ENCODE data around the gene DOCK1. TPM values are rescaled to one million over a fixed set of nuclear protein-coding genes. Genes with fewer than 3 reads are reported as not detected.

Gene DOCK1
- total RNA-seq, 2 experiments from 2014 or later: 0.75 to 0.81 TPM

- no peak overlapping the region for H3K4me3 Mint-ChIP-seq
- no peaks in the 10 kb centered on the region for H3K9me3 Mint-ChIP-seq (ENCODE audit: low read depth)
- H3K27ac Mint-ChIP-seq: no peak overlapping the region
- CTCF ChIA-PET: no interaction called here
- H3K36me3 Mint-ChIP-seq (ENCODE audit: low read depth): no peaks in the 10 kb centered on the region
- no peaks in the 10 kb centered on the region for H3K27me3 Mint-ChIP-seq
- intact Hi-C loops (cut with DNase I, micrococcal nuclease): no loop called here
- POLR2A ChIA-PET: no interaction called here
- H3K4me1 Mint-ChIP-seq: peaks cover 4% of the 10 kb centered on the region
- ATAC-seq (no peak), DNase-seq (no peak)
Observed at GRCh38 chr10:126959906-126960685, 54.9 kb downstream of the DOCK1 start.

DNA sequence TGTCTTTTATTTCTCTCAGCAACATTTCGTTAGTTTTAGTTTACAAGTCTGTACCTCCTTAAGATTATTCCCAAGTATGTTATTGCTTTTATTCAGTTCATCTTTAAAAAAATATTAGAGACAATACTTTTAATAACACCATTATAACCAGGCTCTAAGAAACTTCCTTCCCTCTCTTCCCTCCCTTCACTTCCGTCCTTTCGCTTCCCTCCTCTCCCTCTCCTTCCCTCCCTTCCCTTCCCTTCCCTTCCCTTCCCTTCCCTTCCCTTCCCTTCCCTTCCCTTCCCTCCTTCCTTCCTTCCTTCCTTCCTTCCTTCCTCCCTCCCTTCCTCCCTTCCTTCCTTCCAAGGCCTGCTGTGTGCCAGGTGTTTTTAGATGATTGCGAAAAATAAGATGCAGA lies 58.1 kb downstream of the DOCK1 start:
- Mint-ChIP-seq H3K4me3 (no peak overlapping the region), H3K4me1 (peaks cover 4% of the 10 kb centered on the region), H3K36me3 (ENCODE audit: low read depth) (no peaks in the 10 kb centered on the region), H3K27me3 (no peaks in the 10 kb centered on the region), H3K27ac (no peak overlapping the region), H3K9me3 (ENCODE audit: low read depth) (no peaks in the 10 kb centered on the region)
- intact Hi-C loops (cut with DNase I, micrococcal nuclease): no loop called here
- POLR2A ChIA-PET: no interaction called here
- DNase-seq (no peak), ATAC-seq (no peak)
- CTCF ChIA-PET: no interaction called here

GRCh38 chr10:126964190-126964589 lies 59.0 kb downstream of the DOCK1 start:
- intact Hi-C loops (cut with DNase I, micrococcal nuclease): no loop called here
- DNase-seq (no peak), ATAC-seq (no peak)
- H3K9me3 Mint-ChIP-seq (ENCODE audit: low read depth): no peaks in the 10 kb centered on the region
- CTCF ChIA-PET: no interaction called here
- H3K4me3 Mint-ChIP-seq: no peak overlapping the region
- H3K27ac Mint-ChIP-seq: no peak overlapping the region
- no peaks in the 10 kb centered on the region for H3K27me3 Mint-ChIP-seq
- POLR2A ChIA-PET: no interaction called here
- H3K4me1 Mint-ChIP-seq: peaks cover 4% of the 10 kb centered on the region
- H3K36me3 Mint-ChIP-seq (ENCODE audit: low read depth): no peaks in the 10 kb centered on the region

DNA sequence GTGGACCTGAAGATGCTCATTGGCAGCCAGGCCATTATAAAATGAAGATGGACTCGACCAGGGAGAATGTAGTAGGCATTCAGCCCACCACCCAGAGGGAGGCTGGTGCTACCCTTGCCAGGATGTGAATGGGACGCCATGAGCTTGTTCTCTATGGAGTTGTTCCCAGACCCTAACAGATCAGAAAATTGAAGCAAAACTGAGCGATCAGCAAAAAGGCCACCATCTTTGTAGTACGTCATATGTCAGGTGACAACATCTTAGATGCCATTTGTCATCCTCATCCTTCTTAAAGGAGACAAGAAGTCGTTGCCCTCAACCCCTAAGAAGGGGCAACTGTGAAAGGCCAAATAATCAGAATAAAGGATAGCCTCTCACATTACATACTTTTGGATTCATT lies 61.7 kb downstream of the DOCK1 start:
- intact Hi-C loops (cut with DNase I, micrococcal nuclease): no loop called here
- CTCF ChIA-PET: no interaction called here
- Mint-ChIP-seq H3K27me3 (no peaks in the 10 kb centered on the region), H3K27ac (no peak overlapping the region), H3K4me1 (no peaks in the 10 kb centered on the region), H3K4me3 (no peak overlapping the region), H3K9me3 (ENCODE audit: low read depth) (no peaks in the 10 kb centered on the region), H3K36me3 (ENCODE audit: low read depth) (no peaks in the 10 kb centered on the region)
- DNase-seq (no peak), ATAC-seq (no peak)
- POLR2A ChIA-PET: no interaction called here

- DNase-seq: no peak
- ATAC-seq: no peak
- CTCF ChIA-PET: no interaction called here
- Mint-ChIP-seq H3K27ac (no peak overlapping the region), H3K36me3 (ENCODE audit: low read depth) (no peaks in the 10 kb centered on the region), H3K27me3 (no peaks in the 10 kb centered on the region), H3K9me3 (ENCODE audit: low read depth) (no peaks in the 10 kb centered on the region), H3K4me1 (no peaks in the 10 kb centered on the region), H3K4me3 (no peak overlapping the region)
- intact Hi-C loops (cut with DNase I, micrococcal nuclease): no loop called here
- POLR2A ChIA-PET: no interaction called here
Observed at GRCh38 chr10:126969310-126969709, 64.1 kb downstream of the DOCK1 start.

GRCh38 chr10:126972635-126973414 lies 67.6 kb downstream of the DOCK1 start:
- ATAC-seq: no peak
- Mint-ChIP-seq H3K4me1 (no peaks in the 10 kb centered on the region), H3K9me3 (ENCODE audit: low read depth) (no peaks in the 10 kb centered on the region), H3K27me3 (no peaks in the 10 kb centered on the region), H3K36me3 (ENCODE audit: low read depth) (no peaks in the 10 kb centered on the region), H3K4me3 (no peak overlapping the region), H3K27ac (no peak overlapping the region)
- intact Hi-C loops (cut with DNase I, micrococcal nuclease): no loop called here
- CTCF ChIA-PET: no interaction called here
- no peak for DNase-seq
- POLR2A ChIA-PET: no interaction called here

DNA sequence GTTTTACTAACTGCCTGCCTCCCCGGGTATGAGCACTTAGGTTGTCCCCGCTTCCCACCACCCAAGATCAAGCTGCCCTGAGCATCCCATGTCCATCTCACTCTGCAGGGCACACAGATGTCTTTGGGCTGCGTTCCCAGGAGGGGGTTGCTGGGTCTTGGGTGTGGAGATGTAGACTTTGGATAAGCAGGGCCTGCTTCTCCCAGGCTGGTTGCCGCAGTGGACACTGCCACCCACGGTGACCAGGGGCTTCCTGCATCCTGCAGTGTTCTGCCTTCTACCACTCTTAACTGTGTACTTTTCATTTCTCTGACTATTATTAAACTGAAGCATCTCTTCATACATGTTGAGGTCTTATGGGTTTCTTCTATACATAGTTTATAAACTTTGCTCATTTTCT lies 70.0 kb downstream of the DOCK1 start:
- no peaks in the 10 kb centered on the region for H3K36me3 Mint-ChIP-seq (ENCODE audit: low read depth)
- no peak for DNase-seq
- H3K4me1 Mint-ChIP-seq: no peaks in the 10 kb centered on the region
- no peak overlapping the region for H3K4me3 Mint-ChIP-seq
- no peaks in the 10 kb centered on the region for H3K9me3 Mint-ChIP-seq (ENCODE audit: low read depth)
- H3K27me3 Mint-ChIP-seq: peaks cover 1% of the 10 kb centered on the region
- no peak for ATAC-seq
- intact Hi-C loops (cut with DNase I, micrococcal nuclease): no loop called here
- ChIA-PET CTCF (no interaction called here), POLR2A (no interaction called here)
- no peak overlapping the region for H3K27ac Mint-ChIP-seq

DNA sequence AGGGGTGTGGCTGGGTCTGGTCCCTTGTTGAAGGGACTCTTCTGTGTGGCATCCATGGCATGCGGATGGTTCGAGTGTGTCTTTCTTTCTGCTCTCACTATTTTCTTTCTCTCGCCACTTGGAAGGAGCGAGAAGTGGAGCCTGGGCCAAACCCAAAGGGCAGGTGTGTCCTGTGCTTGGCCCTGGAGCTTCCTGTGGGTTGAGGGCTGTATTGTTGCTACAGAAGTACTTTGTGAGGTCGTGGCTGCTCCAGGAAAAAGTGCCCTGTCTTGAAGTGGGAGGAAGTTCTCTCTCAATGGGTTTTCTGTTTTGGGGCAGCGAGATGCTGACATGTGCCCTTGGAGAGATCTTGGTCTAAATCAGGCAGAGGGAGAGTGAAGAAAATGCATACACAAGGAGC lies 72.0 kb downstream of the DOCK1 start:
- Mint-ChIP-seq H3K27ac (no peak overlapping the region), H3K4me3 (no peak overlapping the region), H3K4me1 (no peaks in the 10 kb centered on the region), H3K9me3 (ENCODE audit: low read depth) (no peaks in the 10 kb centered on the region), H3K36me3 (ENCODE audit: low read depth) (no peaks in the 10 kb centered on the region), H3K27me3 (peaks cover 1% of the 10 kb centered on the region)
- CTCF ChIA-PET: no interaction called here
- intact Hi-C loops (cut with DNase I, micrococcal nuclease): no loop called here
- DNase-seq (no peak), ATAC-seq (no peak)
- POLR2A ChIA-PET: no interaction called here

GRCh38 chr10:126979311-126979710 lies 74.1 kb downstream of the DOCK1 start:
- intact Hi-C loops (cut with DNase I, micrococcal nuclease): no loop called here
- ChIA-PET CTCF (no interaction called here), POLR2A (no interaction called here)
- no peak overlapping the region for H3K4me3 Mint-ChIP-seq
- ATAC-seq (no peak), DNase-seq (no peak)
- no peak overlapping the region for H3K27ac Mint-ChIP-seq
- H3K9me3 Mint-ChIP-seq (ENCODE audit: low read depth): no peaks in the 10 kb centered on the region
- no peaks in the 10 kb centered on the region for H3K4me1 Mint-ChIP-seq
- peaks cover 1% of the 10 kb centered on the region for H3K27me3 Mint-ChIP-seq
- no peaks in the 10 kb centered on the region for H3K36me3 Mint-ChIP-seq (ENCODE audit: low read depth)

DNA sequence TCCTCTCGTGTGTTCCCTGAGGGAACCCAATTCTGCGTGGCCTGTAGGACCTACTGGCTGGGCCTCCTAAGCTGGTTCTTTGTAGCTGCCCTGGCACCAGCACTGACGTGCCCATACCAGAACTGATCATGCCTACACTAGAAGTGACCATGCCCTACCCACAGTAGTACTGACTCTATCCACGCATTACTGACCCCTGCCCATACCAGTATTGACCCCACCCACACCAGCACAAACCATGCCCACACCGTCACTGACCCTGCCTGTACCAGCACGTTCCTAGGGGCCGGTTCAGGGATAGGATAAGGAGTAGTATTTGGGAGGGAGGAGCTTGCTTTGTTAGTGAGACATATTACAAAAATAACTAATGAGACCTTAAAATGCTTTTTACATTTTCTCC lies 88.0 kb downstream of the DOCK1 start:
- Mint-ChIP-seq H3K9me3 (ENCODE audit: low read depth) (no peaks in the 10 kb centered on the region), H3K4me3 (no peak overlapping the region), H3K27me3 (no peaks in the 10 kb centered on the region), H3K4me1 (no peaks in the 10 kb centered on the region), H3K27ac (no peak overlapping the region), H3K36me3 (ENCODE audit: low read depth) (no peaks in the 10 kb centered on the region)
- POLR2A ChIA-PET: no interaction called here
- intact Hi-C loops (cut with DNase I, micrococcal nuclease): no loop called here
- DNase-seq: no peak
- CTCF ChIA-PET: no interaction called here
- no peak for ATAC-seq

- ATAC-seq (no peak), DNase-seq (no peak)
- ChIA-PET POLR2A (no interaction called here), CTCF (no interaction called here)
- no peak overlapping the region for H3K4me3 Mint-ChIP-seq
- no peaks in the 10 kb centered on the region for H3K27me3 Mint-ChIP-seq
- intact Hi-C loops (cut with DNase I, micrococcal nuclease): no loop called here
- no peaks in the 10 kb centered on the region for H3K36me3 Mint-ChIP-seq (ENCODE audit: low read depth)
- H3K27ac Mint-ChIP-seq: no peak overlapping the region
- no peaks in the 10 kb centered on the region for H3K4me1 Mint-ChIP-seq
- peaks cover 3% of the 10 kb centered on the region for H3K9me3 Mint-ChIP-seq (ENCODE audit: low read depth)
Observed at GRCh38 chr10:126997801-126998590, 92.8 kb downstream of the DOCK1 start.

GRCh38 chr10:127000598-127000997 lies 95.4 kb downstream of the DOCK1 start:
- CTCF ChIA-PET: no interaction called here
- no peaks in the 10 kb centered on the region for H3K27me3 Mint-ChIP-seq
- peaks cover 3% of the 10 kb centered on the region for H3K9me3 Mint-ChIP-seq (ENCODE audit: low read depth)
- ATAC-seq: no peak
- DNase-seq: no peak
- no peak overlapping the region for H3K27ac Mint-ChIP-seq
- no peaks in the 10 kb centered on the region for H3K4me1 Mint-ChIP-seq
- H3K4me3 Mint-ChIP-seq: no peak overlapping the region
- POLR2A ChIA-PET: no interaction called here
- intact Hi-C loops (cut with DNase I, micrococcal nuclease): no loop called here
- no peaks in the 10 kb centered on the region for H3K36me3 Mint-ChIP-seq (ENCODE audit: low read depth)

Data from activated CD4-positive, alpha-beta T cell treated with anti-CD3 and anti-CD28 coated beads for 36 hours (primary cell).